Endothelial cell (in vitro differentiated cells): Measurements from ENCODE around the gene PDPK1. TPM values are rescaled to one million over a fixed set of nuclear protein-coding genes. Genes with fewer than 3 reads are reported as not detected.
A peak's percentile ranks its signal among the peaks of the same experiment; 100 is the strongest.
"Not testable (repeated sequence)": the region's sequence is repeated elsewhere in the genome, so short reads cannot be mapped to it uniquely, and the experiment has no call there.

ENCODE experiments used
- DNase-seq: peaks from one replicate; pipeline ENCODE4 v3.0.0; 2021; ENCODE audit warnings: low spot score
- H3K27ac Mint-ChIP-seq: one replicate; pipeline ENCODE4 v1.8.0; 2021; ENCODE audit warnings: mixed read lengths, inconsistent platforms; ENCODE audit not compliant: unreplicated experiment
- H3K27me3 Mint-ChIP-seq: one replicate; pipeline ENCODE4 v1.8.0; 2021; ENCODE audit warnings: mild to moderate bottlenecking, moderate library complexity, mixed read lengths, inconsistent platforms; ENCODE audit not compliant: unreplicated experiment
- H3K36me3 Mint-ChIP-seq: one replicate; pipeline ENCODE4 v1.8.0; 2021; ENCODE audit warnings: mild to moderate bottlenecking, low read depth, mixed read lengths, inconsistent platforms; ENCODE audit not compliant: unreplicated experiment
- H3K4me1 Mint-ChIP-seq: one replicate; pipeline ENCODE4 v1.8.0; 2021; ENCODE audit warnings: mild to moderate bottlenecking, mixed read lengths, inconsistent platforms; ENCODE audit not compliant: unreplicated experiment
- H3K4me3 Mint-ChIP-seq: one replicate; pipeline ENCODE4 v1.8.0; 2021; ENCODE audit warnings: mild to moderate bottlenecking, mixed read lengths, inconsistent platforms; ENCODE audit not compliant: unreplicated experiment
- H3K9me3 Mint-ChIP-seq: one replicate; pipeline ENCODE4 v1.8.0; 2021; ENCODE audit warnings: mixed read lengths, inconsistent platforms; ENCODE audit not compliant: unreplicated experiment
- CTCF ChIP-seq: fragments of 200-600 bp; sonication (generic); IDR thresholded peaks from one replicate; pipeline ENCODE4 v1.5.0; 2021; ENCODE audit warnings: antibody characterized with exemption; ENCODE audit not compliant: unreplicated experiment
- total RNA-seq: library from RNA; stranded (reverse); fragmentation: NEBNext Ultra II Directional; extraction: Animal tissue kit (Norgen Biotek cat#: 25700); gene quantifications from one replicate; pipeline ENCODE4 v1.2.1, GENCODE V29; 2021; ENCODE audit not compliant: unreplicated experiment

Gene PDPK1
- total RNA-seq, 1 donor from 2014 or later = 33.6 TPM

- no peak for DNase-seq
- no peak for TF ChIP-seq CTCF
- Mint-ChIP-seq H3K4me3 (no peak overlapping the region), H3K36me3 (peaks cover 10% of the 10 kb centered on the region), H3K27ac (no peak overlapping the region), H3K4me1 (peaks cover 3% of the 10 kb centered on the region), H3K9me3 (no peaks in the 10 kb centered on the region), H3K27me3 (peaks cover 6% of the 10 kb centered on the region)
These were observed 59.1 kb downstream of the PDPK1 start for GRCh38 chr16:2596747-2597559.

- peaks cover 10% of the 10 kb centered on the region for H3K36me3 Mint-ChIP-seq
- H3K27ac Mint-ChIP-seq = no peak overlapping the region
- no peak for TF ChIP-seq CTCF
- no peak overlapping the region for H3K4me3 Mint-ChIP-seq
- no peak for DNase-seq
- no peaks in the 10 kb centered on the region for H3K9me3 Mint-ChIP-seq
- peaks cover 3% of the 10 kb centered on the region for H3K27me3 Mint-ChIP-seq
- peaks cover 3% of the 10 kb centered on the region for H3K4me1 Mint-ChIP-seq
These were observed 59.7 kb downstream of the PDPK1 start for GRCh38 chr16:2597560-2597902.

GRCh38 chr16:2598133-2598641 is 60.4 kb downstream of the PDPK1 start:
- no peak for TF ChIP-seq CTCF
- peaks cover 5% of the 10 kb centered on the region for H3K4me1 Mint-ChIP-seq
- DNase-seq = no peak
- no peak overlapping the region for H3K4me3 Mint-ChIP-seq
- H3K36me3 Mint-ChIP-seq = peaks cover 10% of the 10 kb centered on the region
- H3K9me3 Mint-ChIP-seq = no peaks in the 10 kb centered on the region
- H3K27me3 Mint-ChIP-seq = peaks cover 6% of the 10 kb centered on the region
- H3K27ac Mint-ChIP-seq = no peak overlapping the region

GRCh38 chr16:2598723-2599122 is 60.9 kb downstream of the PDPK1 start:
- peaks cover 6% of the 10 kb centered on the region for H3K36me3 Mint-ChIP-seq
- no peak overlapping the region for H3K27ac Mint-ChIP-seq
- no peak for TF ChIP-seq CTCF
- no peak for DNase-seq
- no peak overlapping the region for H3K4me3 Mint-ChIP-seq
- H3K27me3 Mint-ChIP-seq = peaks cover 7% of the 10 kb centered on the region
- H3K4me1 Mint-ChIP-seq = peaks cover 4% of the 10 kb centered on the region
- H3K9me3 Mint-ChIP-seq = no peaks in the 10 kb centered on the region

GRCh38 chr16:2599165-2599564 is 61.3 kb downstream of the PDPK1 start:
- not testable (repeated sequence) for H3K27ac Mint-ChIP-seq, H3K27me3 Mint-ChIP-seq, H3K4me1 Mint-ChIP-seq, H3K9me3 Mint-ChIP-seq, DNase-seq, H3K36me3 Mint-ChIP-seq
- peak overlapping the region; percentile 74 for H3K4me3 Mint-ChIP-seq

GRCh38 chr16:2599785-2600184 is 62.0 kb downstream of the PDPK1 start:
- not testable (repeated sequence) for H3K4me1 Mint-ChIP-seq, H3K9me3 Mint-ChIP-seq, H3K36me3 Mint-ChIP-seq, H3K27me3 Mint-ChIP-seq, DNase-seq
- H3K27ac Mint-ChIP-seq = peak overlapping the region; percentile 9
- H3K4me3 Mint-ChIP-seq = peak overlapping the region; percentile 25

- H3K36me3 Mint-ChIP-seq, H3K9me3 Mint-ChIP-seq, DNase-seq: not testable (repeated sequence)
These were observed 63.6 kb downstream of the PDPK1 start for GRCh38 chr16:2601301-2602025.

GRCh38 chr16:2602175-2602574 is 64.4 kb downstream of the PDPK1 start:
- not testable (repeated sequence) for H3K9me3 Mint-ChIP-seq, H3K4me3 Mint-ChIP-seq, H3K36me3 Mint-ChIP-seq, DNase-seq, H3K27me3 Mint-ChIP-seq, H3K27ac Mint-ChIP-seq, H3K4me1 Mint-ChIP-seq

More at GRCh38 chr16:2601301-2602025, 63.6 kb downstream of the PDPK1 start:
- not testable (repeated sequence) for H3K27me3 Mint-ChIP-seq, H3K4me3 Mint-ChIP-seq, H3K4me1 Mint-ChIP-seq, H3K27ac Mint-ChIP-seq
